DOHH2 (cell line): ENCODE measurements around the gene DACT3.

Experiments
- H3F3A ChIP-seq: fragments of 200-600 bp; sonication (generic), shearing (Covaris generic); 2 replicates; pipeline ENCODE4 v1.6.0; 2016; ENCODE audit warnings: antibody characterized with exemption, mild to moderate bottlenecking; ENCODE audit not compliant: control insufficient read depth, insufficient read depth
- H3K27ac ChIP-seq: fragments of 200-600 bp; sonication (generic); 2 replicates; pipeline ENCODE4 v1.5.1; 2014; ENCODE audit warnings: low read depth, mild to moderate bottlenecking, low read length, moderate library complexity
- H3K27me3 ChIP-seq: fragments of 200-600 bp; sonication (generic); 2 replicates; pipeline ENCODE4 v1.6.1; 2014; ENCODE audit warnings: mild to moderate bottlenecking, low read length, mixed read lengths; ENCODE audit not compliant: control insufficient read depth
- H3K36me3 ChIP-seq: fragments of 200-600 bp; sonication (generic); 2 replicates; pipeline ENCODE4 v1.6.1; 2014; ENCODE audit warnings: mild to moderate bottlenecking, low read length, moderate library complexity, mixed read lengths; ENCODE audit not compliant: control insufficient read depth
- H3K4me1 ChIP-seq: fragments of 200-600 bp; sonication (generic); 2 replicates; pipeline ENCODE4 v1.6.1; 2014; ENCODE audit warnings: mild to moderate bottlenecking, low read length, mixed read lengths; ENCODE audit not compliant: control insufficient read depth
- H3K4me2 ChIP-seq: fragments of 200-600 bp; sonication (generic); 2 replicates; pipeline ENCODE4 v1.6.0; 2014; ENCODE audit warnings: mild to moderate bottlenecking, low read length, moderate library complexity
- H3K4me3 ChIP-seq: fragments of 200-600 bp; sonication (generic); 2 replicates; pipeline ENCODE4 v1.5.1; 2014; ENCODE audit warnings: mild to moderate bottlenecking, low read length, mixed read lengths
- H3K79me2 ChIP-seq: fragments of 200-600 bp; sonication (generic); 2 replicates; pipeline ENCODE4 v1.6.1; 2014; ENCODE audit warnings: mild to moderate bottlenecking, low read length, mixed read lengths; ENCODE audit not compliant: control insufficient read depth
- H3K9me2 ChIP-seq: fragments of 200-600 bp; sonication (generic); replicated peaks from 2 replicates; pipeline ENCODE4 v1.6.1; 2014; ENCODE audit warnings: mild to moderate bottlenecking, low read length, mixed read lengths; ENCODE audit not compliant: control insufficient read depth
- H3K9me3 ChIP-seq: fragments of 200-600 bp; sonication (generic); 2 replicates; pipeline ENCODE4 v1.6.1; 2014; ENCODE audit warnings: antibody characterized with exemption, low read length, mixed read lengths; ENCODE audit not compliant: control insufficient read depth, insufficient read depth
- H4K20me1 ChIP-seq: fragments of 200-600 bp; sonication (generic); 2 replicates; pipeline ENCODE4 v1.6.0; 2014; ENCODE audit warnings: low read depth, mild to moderate bottlenecking, antibody characterized with exemption, low read length, moderate library complexity; ENCODE audit not compliant: control insufficient read depth, insufficient read depth
- EZH2phosphoT487 ChIP-seq: fragments of 200-600 bp; sonication (generic); IDR thresholded peaks from 2 replicates; pipeline ENCODE4 v1.6.1; 2017; ENCODE audit warnings: borderline replicate concordance, mild to moderate bottlenecking, antibody characterized with exemption, low read length, moderate library complexity, mixed read lengths
- TF ChIP-seq, protein P1 (sequence below): fragments of 200-600 bp; sonication (generic); IDR thresholded peaks from one replicate; pipeline ENCODE4 v1.5.1; 2014; ENCODE audit warnings: antibody characterized with exemption, mild to moderate bottlenecking, low read depth, low read length; ENCODE audit not compliant: poor library complexity, severe bottlenecking

The DACT3 gene

DNA sequence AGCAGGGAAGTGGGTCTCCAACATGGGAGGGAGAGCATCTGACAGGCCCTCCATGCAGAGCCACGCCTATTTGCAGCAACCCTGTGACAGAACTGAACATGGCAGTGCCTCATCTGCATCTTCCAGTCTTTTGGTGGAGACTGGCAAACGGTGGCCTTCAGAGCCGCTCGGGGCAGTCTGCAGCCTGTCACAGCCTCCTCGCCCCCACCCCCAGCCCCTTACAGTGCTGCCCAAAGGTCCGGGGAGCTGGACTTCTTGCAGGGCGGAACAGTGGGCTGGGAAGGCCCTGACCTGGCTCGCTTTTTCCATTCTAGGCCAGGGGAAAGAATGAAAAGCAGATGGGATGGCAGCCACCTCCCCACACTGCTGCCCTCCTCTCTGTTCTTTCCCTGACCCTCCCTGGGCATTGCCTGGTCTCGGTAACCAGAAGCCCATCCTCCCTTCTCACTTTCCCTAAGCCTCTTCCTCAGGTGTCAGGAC, 57.2 kb downstream of the DACT3 start:
- peaks cover 21% of the 10 kb centered on the region for H4K20me1 ChIP-seq
- peak overlapping the region; percentile 86; the same call in 1 of the 2 replicates for H3K4me2 ChIP-seq
- no peak for TF ChIP-seq EZH2phosphoT487
- TF ChIP-seq, protein P1, sequence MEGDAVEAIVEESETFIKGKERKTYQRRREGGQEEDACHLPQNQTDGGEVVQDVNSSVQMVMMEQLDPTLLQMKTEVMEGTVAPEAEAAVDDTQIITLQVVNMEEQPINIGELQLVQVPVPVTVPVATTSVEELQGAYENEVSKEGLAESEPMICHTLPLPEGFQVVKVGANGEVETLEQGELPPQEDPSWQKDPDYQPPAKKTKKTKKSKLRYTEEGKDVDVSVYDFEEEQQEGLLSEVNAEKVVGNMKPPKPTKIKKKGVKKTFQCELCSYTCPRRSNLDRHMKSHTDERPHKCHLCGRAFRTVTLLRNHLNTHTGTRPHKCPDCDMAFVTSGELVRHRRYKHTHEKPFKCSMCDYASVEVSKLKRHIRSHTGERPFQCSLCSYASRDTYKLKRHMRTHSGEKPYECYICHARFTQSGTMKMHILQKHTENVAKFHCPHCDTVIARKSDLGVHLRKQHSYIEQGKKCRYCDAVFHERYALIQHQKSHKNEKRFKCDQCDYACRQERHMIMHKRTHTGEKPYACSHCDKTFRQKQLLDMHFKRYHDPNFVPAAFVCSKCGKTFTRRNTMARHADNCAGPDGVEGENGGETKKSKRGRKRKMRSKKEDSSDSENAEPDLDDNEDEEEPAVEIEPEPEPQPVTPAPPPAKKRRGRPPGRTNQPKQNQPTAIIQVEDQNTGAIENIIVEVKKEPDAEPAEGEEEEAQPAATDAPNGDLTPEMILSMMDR: no peak
- H3K27me3 ChIP-seq: no peaks in the 10 kb centered on the region
- no peak overlapping the region for H3K27ac ChIP-seq
- peaks cover 70% of the 10 kb centered on the region for H3K36me3 ChIP-seq
- H3F3A ChIP-seq: no peaks in the 10 kb centered on the region
- peaks cover 24% of the 10 kb centered on the region for H3K4me1 ChIP-seq
- H3K9me2 ChIP-seq: no peaks in the 10 kb centered on the region
- H3K9me3 ChIP-seq: peaks cover 4% of the 10 kb centered on the region
- peak overlapping the region; percentile 81; the same call in 1 of the 2 replicates for H3K4me3 ChIP-seq
- peaks cover 48% of the 10 kb centered on the region for H3K79me2 ChIP-seq

DNA sequence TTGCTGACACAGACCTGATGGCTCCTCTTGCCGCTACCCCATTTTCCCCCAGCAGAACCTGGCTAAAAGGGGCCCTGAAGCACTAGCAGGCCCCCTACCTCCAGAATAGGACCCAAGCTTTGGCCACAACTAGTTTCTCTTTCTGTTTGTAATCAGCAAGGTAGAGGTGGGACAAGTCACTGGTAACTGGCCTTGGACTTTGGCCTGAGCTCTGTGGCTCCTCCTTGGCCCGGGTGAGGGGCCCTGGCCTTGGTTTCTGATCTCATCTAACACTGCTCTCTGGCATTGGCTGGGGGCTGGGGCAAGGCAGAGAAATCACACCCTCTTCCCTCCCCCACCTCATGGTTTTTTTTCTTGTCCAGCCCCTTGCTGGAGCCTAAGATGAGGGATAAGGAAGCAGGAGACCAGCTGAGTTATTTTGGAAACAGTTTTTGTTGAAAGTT, 57.8 kb downstream of the DACT3 start:
- Histone ChIP-seq H3K4me2 (peak overlapping the region; percentile 86), H3K9me2 (no peaks in the 10 kb centered on the region), H3K4me1 (peaks cover 24% of the 10 kb centered on the region), H3K79me2 (peaks cover 48% of the 10 kb centered on the region), H3F3A (0 out of 2 replicates have a peak, but pooled peaks cover 2% of the 10 kb centered on the region), H3K9me3 (peaks cover 9% of the 10 kb centered on the region), H3K36me3 (peaks cover 64% of the 10 kb centered on the region), H3K27ac (no peak overlapping the region), H3K4me3 (peak overlapping the region; percentile 81), H3K27me3 (no peaks in the 10 kb centered on the region), H4K20me1 (peaks cover 21% of the 10 kb centered on the region)
- TF ChIP-seq, protein P1: no peak
- TF ChIP-seq EZH2phosphoT487: no peak

- H4K20me1 ChIP-seq: peaks cover 21% of the 10 kb centered on the region
- TF ChIP-seq, protein P1: no peak
- TF ChIP-seq EZH2phosphoT487: no peak
- no peaks in the 10 kb centered on the region for H3K9me2 ChIP-seq
- no peaks in the 10 kb centered on the region for H3K27me3 ChIP-seq
- peaks cover 9% of the 10 kb centered on the region for H3K9me3 ChIP-seq
- no peak overlapping the region for H3K27ac ChIP-seq
- peak overlapping the region; percentile 86 for H3K4me2 ChIP-seq
- peaks cover 48% of the 10 kb centered on the region for H3K79me2 ChIP-seq
- H3K4me3 ChIP-seq: peak overlapping the region; percentile 81
- H3K36me3 ChIP-seq: peaks cover 58% of the 10 kb centered on the region
- H3F3A ChIP-seq: 0 out of 2 replicates have a peak, but pooled peaks cover 2% of the 10 kb centered on the region
- peaks cover 24% of the 10 kb centered on the region for H3K4me1 ChIP-seq
Measured at GRCh38 chr19:46602392-46603194, 58.4 kb downstream of the DACT3 start.
